SW480 (cell line): Measurements from ENCODE around the gene ALDH1L1.

Experiments
- DNase-seq: peaks from one replicate; pipeline ENCODE4 v3.0.0-alpha.2; 2016; ENCODE audit warnings: low spot score

Gene ALDH1L1

DNA sequence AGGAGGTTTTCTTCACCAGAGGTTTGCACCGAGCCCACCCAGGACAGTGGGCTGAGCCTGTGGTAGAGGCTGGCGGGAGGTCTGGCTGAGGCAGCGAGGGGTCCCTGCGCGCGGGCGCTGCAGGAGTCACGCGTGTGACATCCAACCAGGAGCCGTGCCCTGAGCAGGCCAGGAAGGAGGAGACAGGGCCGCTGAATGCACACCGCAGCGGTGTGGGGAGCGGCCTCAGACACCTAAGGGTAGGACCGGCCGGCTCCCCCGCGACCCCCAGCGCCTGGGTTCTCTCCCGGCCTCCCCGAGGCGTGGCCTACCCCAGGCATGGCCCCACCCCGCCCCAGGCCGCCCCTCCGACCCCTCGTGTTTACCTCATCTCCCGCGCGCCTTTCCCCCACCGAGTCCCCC is 96.9 kb downstream of the ALDH1L1 start:
- peak; percentile 56 for DNase-seq

DNA sequence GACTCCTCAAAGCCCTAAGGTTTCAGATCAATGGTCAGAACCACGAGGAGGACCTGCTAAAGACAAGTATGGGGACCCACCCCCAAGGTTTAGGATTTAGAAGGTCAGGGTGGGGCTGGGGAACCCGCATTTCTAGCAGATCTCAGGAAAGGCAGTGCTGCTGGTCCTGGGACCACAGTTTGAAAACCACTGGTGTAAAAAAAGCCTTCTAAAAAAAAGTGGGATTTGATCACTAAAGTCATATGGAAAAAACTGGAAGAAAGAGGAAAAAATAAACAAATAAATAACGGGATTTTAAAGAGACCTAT is 97.3 kb downstream of the ALDH1L1 start:
- DNase-seq = no peak

DNA sequence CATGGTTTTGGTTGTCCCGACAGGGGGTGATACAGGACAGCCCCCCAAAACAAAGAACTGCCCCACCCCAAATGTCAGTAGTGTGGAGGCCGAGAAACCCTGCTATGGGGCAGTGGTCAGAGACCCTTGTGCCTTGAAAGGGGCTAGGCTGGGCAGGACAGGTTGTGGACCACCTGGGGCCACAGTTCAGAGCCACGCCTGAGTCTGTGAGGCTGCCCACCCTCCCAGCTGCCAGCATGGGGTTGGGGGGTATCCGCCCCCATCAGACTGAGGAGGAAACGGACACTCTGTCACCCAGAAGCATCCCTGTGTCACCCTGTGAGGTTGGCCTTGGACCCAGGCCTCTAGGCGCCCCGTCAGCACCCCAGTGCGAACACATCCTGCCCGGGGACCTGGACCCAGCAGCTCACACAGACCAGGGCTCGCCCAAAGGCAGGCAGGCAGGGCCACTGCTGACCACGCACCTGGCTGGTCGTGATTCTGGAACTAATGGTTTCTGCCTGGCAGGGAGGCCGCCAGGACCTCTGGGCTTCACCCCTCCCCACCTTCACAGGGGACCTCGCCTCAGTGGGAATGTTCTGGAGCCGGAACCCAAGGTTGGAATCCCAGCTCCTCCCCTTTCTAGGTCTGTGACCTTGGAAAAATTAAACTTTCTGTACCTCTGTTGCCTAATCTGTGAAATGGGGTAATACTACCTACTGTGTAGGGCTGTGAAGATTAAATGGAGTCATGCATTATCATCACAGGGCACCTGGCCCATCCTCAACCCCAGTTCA is 97.8 kb downstream of the ALDH1L1 start:
- DNase-seq = no peak

DNA sequence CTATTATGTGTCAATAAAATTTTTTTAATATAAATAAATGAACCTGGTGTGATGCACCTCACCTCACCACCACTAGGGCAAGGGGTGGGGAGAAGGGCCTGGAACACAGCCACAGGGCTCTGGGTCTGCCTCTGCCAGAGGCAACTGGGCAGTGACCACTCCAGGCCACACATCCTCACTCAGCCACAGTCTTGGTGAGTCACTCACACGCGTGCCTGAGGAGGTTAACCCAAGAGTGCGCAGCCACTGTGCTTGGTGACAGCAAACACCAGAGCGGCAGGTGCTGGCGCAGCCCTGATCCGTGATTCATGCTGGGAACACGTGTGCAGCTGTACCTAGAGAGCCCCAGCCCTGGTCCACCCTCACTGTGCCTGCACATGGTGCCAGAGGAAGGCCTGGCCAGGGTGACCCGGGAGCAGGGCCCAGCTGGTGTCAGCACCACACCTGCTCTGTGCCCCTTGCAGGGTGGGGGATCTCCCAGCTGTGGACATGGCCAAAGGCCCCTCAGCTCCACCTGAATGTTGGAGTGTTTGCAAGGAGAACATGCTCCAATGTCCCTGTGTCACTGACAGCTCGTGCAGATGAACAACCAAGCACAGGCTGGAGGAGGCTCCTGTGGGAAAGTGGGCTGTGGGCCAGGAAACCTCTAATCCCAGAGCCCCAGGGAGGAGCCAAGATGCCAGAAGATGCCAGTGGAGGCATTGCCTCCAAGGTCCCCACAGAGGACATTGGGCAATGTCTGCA is 98.6 kb downstream of the ALDH1L1 start:
- peak; percentile 90 for DNase-seq

DNA sequence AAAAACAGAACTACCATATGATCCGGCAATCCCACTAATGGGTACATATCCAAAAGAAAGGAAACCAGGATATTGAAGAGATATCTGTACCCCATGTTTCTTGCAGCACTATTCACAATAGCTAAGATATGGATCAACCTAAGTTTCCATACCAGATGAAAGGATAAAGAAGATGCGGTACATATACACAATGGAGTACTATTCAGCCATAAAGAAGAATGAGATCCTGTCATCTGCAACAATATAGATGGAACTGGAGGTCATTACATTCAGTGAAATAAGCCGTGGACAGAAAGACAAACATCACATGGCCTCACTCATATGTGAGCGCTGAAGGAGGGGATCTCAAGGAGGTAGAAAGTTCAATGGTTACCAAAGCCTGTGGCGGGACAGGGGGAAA is 99.4 kb downstream of the ALDH1L1 start:
- DNase-seq = no peak

DNA sequence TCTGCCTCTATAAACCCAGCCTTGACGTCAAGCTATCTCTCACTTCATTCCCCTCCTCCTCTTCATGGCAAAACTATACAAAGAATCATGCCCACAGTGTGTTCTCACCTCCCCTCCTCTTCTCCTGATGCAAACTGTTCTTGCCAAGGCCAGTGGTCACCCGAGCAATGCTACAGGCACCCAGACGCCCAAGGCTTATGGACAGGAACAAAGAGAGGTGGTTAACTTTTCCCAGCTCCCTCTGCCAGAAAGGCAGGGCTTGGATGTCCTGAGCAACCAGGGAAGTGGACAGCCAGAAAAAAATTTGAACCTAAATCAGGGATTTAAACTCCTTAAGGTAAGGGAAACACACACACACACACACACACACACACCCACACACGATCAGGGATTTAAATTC is 101.5 kb downstream of the ALDH1L1 start:
- no peak for DNase-seq

DNA sequence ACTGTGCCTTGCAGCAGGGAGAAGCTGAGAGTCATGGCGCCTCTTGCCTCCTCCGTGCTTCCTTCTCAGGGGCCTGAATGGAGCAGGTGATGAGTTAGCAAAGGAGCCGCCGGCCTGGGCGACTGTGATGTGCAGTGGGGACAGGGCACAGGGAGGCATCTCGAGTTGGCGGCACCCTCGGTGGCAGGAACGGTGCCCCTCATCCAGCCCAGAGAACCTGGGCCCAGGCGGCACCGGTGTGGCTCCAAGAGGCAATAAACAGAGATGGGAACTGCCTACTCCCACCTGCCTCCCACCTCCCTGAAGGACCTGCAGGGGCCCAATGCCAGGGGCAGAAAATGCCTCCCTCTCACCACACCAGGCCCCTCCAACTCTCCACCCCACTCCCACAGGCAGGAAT is 102.6 kb downstream of the ALDH1L1 start:
- DNase-seq = no peak

DNA sequence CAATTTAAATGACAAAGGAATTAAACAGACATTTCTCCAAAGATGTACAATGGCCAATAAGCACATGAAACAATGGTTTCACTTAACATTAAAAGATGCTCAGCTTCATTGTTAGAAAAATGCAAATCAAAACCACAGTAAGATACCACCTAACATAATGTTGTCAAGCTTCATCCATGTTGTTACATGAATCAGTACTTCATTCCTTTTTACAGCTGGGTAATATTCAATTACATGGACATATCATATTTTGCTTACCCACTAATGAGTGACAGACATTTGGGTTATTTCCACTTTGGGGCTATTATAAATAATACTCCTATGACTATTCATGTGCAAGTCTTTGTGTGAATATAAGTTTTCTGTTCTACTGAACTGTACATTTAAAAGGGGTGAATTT is 104.2 kb downstream of the ALDH1L1 start:
- no peak for DNase-seq

DNA sequence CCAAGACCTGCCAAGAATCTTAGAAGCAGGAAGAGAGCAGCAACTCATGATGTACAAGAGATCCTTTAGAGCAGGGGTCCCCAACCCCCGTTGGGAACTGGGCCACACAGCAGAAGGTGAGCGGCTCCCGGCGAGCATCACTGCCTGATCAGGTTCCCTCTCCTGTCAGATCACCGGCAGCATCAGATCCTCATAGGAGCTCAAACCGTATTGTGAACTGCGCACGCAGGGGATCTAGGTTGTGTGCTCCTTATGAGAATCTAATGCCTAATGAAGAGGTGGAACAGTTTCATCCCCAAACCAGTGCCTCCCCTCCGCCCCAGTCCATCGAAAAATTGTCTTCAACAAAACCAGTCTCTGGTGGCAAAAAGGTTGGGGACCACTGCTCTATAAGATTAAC is 110.2 kb downstream of the ALDH1L1 start:
- DNase-seq = no peak

DNA sequence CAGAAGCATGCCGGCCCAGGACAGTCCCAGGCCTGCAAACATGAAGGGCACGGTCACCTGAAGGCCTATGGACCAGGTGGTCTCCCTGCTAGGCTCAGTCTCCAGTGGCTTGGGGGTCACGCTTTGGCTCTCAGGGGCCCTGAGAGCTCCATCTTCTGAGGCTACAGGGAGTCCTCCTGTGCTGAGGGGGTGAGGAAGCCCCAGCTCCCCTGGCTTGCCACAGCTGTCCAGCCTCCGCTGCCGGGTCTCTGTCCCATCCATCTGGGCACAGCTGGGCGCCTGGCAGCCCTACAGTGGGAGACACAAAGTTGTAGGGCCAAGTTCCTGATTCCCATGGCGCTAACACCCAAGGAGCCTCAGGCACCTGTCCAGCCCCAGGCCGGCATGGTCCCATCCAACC is 112.4 kb downstream of the ALDH1L1 start:
- no peak for DNase-seq

DNA sequence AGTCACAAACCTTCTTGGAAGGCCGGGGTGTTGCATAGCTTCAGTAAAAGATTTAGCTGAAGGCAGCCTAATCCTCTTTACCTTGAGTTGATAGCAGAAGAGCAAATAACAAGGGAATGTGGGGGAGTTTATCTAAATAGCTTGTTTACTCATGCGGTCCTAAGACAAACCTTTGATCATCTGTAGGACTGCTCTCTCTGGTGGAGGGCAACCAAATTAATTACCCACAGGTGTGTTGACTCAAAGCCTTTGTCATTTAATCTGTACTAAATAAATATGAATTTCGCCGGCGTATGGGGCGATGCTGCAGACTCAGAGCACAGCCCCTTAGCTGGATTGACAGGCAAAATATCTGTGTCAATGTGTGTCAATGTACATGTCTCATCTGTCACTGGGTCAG is 113.7 kb downstream of the ALDH1L1 start:
- DNase-seq = peak; percentile 62

DNA sequence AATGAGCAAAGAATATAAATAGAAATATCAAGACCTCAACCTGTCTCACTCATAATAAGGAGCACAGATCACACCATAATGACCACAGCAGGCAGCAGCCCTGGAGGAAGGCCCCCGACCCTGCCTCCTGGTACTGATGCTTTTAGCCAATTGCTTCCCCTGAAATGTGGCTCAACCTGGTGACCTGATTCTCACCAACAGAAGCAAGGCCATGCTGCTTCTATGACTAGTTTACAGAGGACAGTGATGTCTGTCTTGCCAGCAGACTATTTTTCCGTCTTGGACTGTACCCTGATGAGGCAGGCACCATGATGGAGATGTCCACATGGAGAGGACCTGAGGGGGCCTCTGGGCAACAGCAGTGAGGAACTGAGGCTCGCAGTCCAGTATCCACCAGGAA is 114.5 kb downstream of the ALDH1L1 start:
- no peak for DNase-seq

DNA sequence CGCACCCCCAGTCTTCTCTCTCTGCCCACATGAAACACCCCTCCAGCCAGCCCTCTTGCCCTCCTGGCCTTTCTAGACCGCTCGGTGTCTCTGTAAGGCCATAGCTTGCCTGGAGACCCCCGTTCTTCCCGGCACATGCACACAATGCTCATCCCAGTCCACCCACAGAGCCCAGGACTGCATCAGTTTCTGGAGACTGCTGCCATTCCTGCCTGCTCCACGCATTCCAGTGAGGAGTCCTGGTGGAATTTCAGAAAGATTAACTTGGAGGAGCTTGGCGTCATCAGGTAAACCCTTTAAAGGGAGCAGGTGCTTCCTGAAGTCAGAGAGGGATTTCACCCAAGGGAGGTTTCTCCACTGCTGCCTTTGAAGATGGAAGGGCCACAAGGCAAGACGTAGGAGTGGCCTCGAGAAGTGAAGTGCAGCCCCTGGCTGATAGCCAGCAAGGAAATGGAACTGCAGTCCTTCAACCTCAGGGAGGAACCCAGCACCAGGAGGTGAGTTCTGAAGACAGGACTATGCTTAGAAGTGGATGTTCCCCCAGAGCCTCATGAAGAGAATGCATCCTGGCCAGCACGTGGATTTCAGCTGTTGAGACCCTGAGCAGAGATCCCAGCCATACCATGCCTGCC is 115.6 kb downstream of the ALDH1L1 start:
- no peak for DNase-seq

DNA sequence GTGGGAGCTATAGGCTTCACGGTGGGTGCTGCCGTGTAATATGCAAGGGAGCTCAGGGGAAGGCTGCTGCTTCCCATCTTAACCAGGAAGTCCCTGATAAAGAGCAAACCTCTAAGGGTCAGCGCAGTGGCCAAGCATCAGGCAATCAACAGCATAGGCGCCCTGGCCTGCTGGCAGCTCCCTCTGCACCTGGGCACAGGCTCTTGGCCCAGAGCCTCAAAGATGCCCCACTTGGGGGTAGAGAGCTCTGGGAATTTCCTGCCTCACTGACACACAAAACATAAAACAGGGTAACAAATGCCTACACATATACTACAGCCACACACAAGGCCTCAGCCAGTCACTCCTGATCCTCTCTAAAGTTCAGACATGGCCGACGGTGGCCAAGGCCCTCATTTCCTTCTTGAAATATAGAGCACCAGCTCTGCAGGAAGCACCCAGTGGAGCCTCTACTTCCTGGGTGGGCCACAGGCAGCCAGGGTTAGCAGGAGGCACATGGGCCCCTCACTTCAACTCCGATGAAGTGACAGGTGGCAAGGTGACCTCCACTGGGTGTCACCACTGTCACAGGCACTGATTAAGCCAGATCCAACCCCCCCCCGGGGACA is 116.9 kb downstream of the ALDH1L1 start:
- no peak for DNase-seq

DNA sequence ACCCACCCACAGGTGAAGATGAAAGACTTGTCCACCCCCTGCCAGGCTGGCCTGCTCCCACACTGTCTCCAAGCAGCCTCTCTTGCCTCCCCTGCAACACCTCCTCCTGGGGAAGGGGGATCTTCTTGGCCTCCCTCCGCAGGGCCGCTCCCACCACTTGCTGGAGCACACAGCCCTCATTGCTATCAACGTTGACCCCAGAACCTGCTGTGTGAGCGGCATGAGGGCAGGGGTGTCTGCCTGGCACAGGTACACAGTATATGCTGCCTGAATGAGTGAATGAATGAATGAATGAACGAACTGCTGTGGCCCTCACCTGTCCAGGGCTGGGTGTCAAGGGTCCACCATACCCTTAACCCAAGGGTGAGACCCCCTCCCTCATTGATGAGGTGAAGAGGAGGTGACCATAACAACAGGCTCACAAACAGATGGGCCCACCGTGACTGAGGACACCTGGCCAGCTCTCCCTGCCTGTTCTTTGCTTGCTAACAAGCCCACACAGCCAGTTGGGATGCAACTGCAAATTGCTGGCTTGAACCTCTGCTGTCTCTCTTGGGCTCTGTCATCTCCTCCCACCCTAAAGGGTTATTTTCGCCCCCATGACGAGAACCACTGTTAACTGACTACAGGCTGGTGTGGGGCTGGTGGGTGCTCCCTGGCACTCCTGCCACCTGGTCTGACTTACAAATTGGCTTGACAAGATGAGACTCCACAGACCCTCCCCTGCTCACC is 118.9 kb downstream of the ALDH1L1 start:
- no peak for DNase-seq

DNA sequence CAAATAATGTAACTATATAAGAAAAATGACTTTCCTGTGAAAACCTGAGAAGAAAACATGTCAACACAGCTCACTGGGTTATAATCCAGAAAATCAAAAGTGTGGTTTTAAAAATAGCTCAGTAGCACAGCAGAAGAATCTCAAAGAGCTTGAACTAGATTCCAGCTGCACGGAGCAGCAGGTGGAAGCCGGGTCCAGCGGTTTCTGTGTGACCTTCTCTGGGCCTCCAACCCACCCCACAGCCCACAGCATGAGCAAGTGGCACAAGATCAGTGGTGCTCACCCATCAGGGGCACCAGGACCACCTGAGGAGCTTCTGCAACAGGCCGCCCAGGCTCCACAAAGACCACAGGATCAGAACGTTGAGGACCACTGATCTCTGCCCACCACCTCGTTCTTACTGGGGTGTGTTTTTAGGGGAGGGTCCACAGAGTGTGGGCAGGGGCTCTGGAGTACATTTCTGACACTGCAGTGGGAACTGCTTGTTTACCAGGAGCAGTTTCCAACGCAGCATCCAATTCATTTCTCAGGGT is 119.7 kb downstream of the ALDH1L1 start:
- no peak for DNase-seq

DNA sequence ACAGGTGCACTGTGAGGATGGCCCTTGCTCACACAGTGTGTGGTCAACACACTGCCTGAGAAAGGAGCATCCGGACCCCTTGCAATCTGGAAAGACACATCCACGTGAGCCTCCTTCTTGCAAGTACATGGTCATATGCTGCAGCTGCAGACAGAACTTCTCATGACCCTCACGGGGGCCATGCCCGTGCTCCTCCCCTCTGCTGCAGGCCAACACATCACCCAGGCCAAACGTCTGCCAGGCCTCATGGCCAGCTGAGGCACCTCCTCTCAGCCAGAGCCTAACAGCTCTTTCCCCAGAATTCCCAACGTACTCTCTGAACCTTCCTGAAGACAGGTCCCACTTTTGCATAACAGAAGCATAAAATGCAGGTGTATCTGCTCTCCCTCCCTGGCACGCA is 121.7 kb downstream of the ALDH1L1 start:
- DNase-seq = no peak

DNA sequence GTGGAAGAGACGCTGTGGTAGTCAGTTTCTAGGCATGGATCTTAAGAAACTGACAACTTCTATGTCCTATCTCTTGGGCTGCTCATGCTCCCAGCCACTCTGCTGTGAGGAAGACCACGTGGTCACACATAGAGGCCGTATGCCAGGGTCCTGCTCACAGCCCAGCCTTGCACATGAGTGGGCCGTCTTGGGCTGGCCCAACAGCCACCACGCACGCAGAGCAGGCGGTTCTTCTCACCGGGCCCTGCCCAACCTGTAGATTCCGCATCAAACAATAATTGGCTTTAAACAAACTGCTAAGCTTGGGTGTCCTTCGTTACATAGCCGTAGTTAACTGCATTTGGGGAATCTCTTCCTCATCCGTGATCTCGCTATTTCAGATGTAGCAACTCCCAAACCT is 122.5 kb downstream of the ALDH1L1 start:
- no peak for DNase-seq

DNA sequence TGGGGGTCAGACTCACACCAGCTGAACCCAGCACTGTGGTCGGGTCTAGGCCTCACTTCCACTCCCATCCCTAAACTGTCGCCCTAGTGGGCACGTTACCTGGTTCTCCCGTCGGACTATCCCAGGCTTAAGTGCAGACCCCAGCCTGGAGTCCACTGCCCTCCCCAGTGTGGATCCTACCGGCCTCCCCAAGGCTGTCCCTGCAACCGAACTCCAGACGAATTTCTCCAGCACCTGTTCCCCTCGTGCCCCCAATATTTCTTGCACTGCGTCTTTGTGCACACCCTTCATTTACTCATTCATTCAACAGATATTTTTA is 122.9 kb downstream of the ALDH1L1 start:
- no peak for DNase-seq

DNA sequence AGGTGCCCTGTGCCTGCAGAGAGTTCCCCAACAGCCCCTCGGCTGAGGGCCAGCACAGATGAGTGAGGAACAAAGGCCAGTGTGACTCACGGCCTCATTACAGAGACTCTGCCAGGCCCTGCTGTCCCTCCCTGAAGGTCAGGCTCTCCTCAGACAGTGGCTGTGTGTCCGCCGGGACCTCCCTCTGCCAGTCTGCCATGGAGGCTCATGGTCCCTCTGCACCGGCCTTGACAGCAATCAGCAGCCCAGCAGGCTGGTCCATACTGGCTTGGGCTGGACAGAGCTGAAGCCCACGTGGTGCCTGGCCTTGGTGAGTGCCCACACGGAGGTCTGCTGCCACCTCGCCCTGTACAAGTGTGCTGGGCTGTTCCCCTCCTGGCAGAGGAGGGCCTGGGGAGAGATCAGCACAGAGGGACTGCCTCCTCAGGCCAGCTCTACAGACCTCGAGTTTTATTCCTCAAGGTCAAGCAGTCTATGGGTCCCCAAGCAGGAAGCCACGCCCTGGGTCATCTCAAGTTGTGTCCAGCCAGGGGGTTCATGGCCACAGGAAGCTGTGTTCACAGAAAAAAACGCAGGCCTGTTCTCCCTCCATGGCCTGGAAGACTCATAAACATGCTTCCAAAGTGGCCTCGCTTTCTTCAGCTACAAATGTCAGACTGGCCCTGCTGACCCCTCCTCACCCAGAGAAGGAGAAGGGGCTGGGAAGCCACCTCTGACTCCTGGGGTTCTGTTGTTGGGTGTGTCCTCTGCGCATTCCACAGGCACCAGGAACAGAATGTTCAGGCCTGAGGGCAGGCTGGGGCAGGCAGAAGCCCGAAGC is 123.5 kb downstream of the ALDH1L1 start:
- DNase-seq = peak; percentile 73

DNA sequence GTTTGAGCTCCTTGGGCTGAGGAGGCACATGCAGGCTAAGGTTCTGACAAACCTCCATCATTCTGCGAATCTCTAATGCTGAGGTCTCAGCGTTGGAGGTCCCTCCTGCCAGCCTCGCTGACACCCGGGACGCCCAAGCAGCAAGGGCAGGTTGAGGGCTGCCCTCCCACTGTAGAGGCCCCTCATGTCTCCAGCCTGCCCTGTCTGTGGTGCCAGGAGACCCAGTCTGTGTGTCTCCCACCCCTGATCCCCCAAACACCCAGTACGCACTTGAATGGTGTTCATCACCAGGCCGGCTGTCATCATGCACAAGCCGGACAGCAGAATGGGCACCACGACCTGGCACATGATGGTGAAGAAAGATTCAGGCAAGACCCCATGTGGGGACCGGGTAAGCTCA is 124.3 kb downstream of the ALDH1L1 start:
- no peak for DNase-seq
